ENCODE data around the gene SH2D3A.
A peak's percentile ranks its signal among the peaks of the same experiment; 100 is the strongest.

SH2D3A gene

GRCh38 chr19:6767357-6768235, at the start of gene SH2D3A (continued):
- TF ChIP-seq ZFHX2 (tag by site-specific recombination; conservative IDR thresholded peaks at IDR 0.05) = peak; percentile 76
- TF ChIP-seq KLF1 (tag by site-specific recombination; IDR thresholded peaks at IDR 0.05) = peak; percentile 95
- TF ChIP-seq ZNF561 (tag by site-specific recombination; IDR thresholded peaks at IDR 0.05; ENCODE audit: borderline replicate concordance) = 0 out of 2 replicates have a peak, but pooled peaks have one; percentile 3
- peak; percentile 55 for TF ChIP-seq ZNF629 (tag by site-specific recombination; IDR thresholded peaks at IDR 0.05)
- TF ChIP-seq ZBTB26 (tag by site-specific recombination; optimal IDR thresholded peaks at IDR 0.05) = peak; percentile 19
- TF ChIP-seq KLF7 (tag by site-specific recombination; IDR thresholded peaks at IDR 0.05; ENCODE audit: borderline replicate concordance) = peak; percentile 86
- TF ChIP-seq ZNF335 (tag by site-specific recombination; conservative IDR thresholded peaks at IDR 0.05) = peak; percentile 60; the same call in 1 of the 2 replicates
- peak; percentile 96 for TF ChIP-seq ZNF362 (tag by site-specific recombination; IDR thresholded peaks at IDR 0.05)
- TF ChIP-seq PRDM10 (tag by site-specific recombination; IDR thresholded peaks at IDR 0.05) = peak; percentile 73
- TF ChIP-seq SCRT2 (tag by site-specific recombination; IDR thresholded peaks at IDR 0.05) = peak; percentile 47
- peak; percentile 61; the same call in 1 of the 2 replicates for TF ChIP-seq ZNF18 (tag by site-specific recombination; IDR thresholded peaks at IDR 0.05)
- TF ChIP-seq SP3 (tag by site-specific recombination; IDR thresholded peaks at IDR 0.05) = peak; percentile 100
- TF ChIP-seq KLF8 (tag by site-specific recombination; IDR thresholded peaks at IDR 0.05) = peak; percentile 76; the same call in 1 of the 2 replicates
- TF ChIP-seq ZBTB48 (tag by site-specific recombination; IDR thresholded peaks at IDR 0.05) = 0 out of 2 replicates have a peak, but pooled peaks have one; percentile 27

GRCh38 chr19:6813659-6814058, 46.4 kb upstream of the SH2D3A start:
- TF ChIP-seq ZNF202 (tag by site-specific recombination; IDR thresholded peaks at IDR 0.05; ENCODE audit: borderline replicate concordance) (no peak), IKZF3 (tag by site-specific recombination; IDR thresholded peaks at IDR 0.05) (no peak), ZNF571 (tag by site-specific recombination; IDR thresholded peaks at IDR 0.05) (no peak), ZNF366 (tag by site-specific recombination; conservative IDR thresholded peaks at IDR 0.05) (no peak), ZXDB (tag by site-specific recombination; IDR thresholded peaks at IDR 0.05) (no peak), ZNF664 (tag by site-specific recombination; IDR thresholded peaks at IDR 0.05) (no peak)
- H3K9me3 ChIP-seq (ENCODE audit: control insufficient read depth, insufficient read depth, low read depth, low read length) = no peaks in the 10 kb centered on the region
- POLR2A ChIA-PET = no interaction called here
- no peak overlapping the region for H3K27ac ChIP-seq (ENCODE audit: extremely low read depth, low read depth, low read length)
- no peaks in the 10 kb centered on the region for H3K36me3 ChIP-seq (ENCODE audit: control insufficient read depth in 2 of 2, insufficient read depth in 1 of 2, low read length in 2 of 2)
- H3K4me1 ChIP-seq (ENCODE audit: control insufficient read depth, insufficient read depth, low read length) = no peaks in the 10 kb centered on the region
- no peak overlapping the region for H3K4me3 ChIP-seq (ENCODE audit: low read depth, low read length)
- CTCF ChIA-PET = interaction anchor here (0.5 to 0.6 kb wide), 2 partner anchors 13 to 30 kb away, joined by 3 read pairs; no protein-coding TSS in a partner anchor

Data from HEK293 (cell line).